GM21529 (cell line): ENCODE results near the gene PRR15L.
"Not testable (repeated sequence)": the region's sequence is repeated elsewhere in the genome, so short reads cannot be mapped to it uniquely, and the experiment has no call there.

Source experiments
- ATAC-seq: cut with Tn5 transposase; IDR thresholded peaks from one replicate; pipeline ENCODE4 v1.9.1; 2021; ENCODE audit not compliant: unreplicated experiment

PRR15L gene, protein sequence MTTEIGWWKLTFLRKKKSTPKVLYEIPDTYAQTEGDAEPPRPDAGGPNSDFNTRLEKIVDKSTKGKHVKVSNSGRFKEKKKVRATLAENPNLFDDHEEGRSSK

DNA sequence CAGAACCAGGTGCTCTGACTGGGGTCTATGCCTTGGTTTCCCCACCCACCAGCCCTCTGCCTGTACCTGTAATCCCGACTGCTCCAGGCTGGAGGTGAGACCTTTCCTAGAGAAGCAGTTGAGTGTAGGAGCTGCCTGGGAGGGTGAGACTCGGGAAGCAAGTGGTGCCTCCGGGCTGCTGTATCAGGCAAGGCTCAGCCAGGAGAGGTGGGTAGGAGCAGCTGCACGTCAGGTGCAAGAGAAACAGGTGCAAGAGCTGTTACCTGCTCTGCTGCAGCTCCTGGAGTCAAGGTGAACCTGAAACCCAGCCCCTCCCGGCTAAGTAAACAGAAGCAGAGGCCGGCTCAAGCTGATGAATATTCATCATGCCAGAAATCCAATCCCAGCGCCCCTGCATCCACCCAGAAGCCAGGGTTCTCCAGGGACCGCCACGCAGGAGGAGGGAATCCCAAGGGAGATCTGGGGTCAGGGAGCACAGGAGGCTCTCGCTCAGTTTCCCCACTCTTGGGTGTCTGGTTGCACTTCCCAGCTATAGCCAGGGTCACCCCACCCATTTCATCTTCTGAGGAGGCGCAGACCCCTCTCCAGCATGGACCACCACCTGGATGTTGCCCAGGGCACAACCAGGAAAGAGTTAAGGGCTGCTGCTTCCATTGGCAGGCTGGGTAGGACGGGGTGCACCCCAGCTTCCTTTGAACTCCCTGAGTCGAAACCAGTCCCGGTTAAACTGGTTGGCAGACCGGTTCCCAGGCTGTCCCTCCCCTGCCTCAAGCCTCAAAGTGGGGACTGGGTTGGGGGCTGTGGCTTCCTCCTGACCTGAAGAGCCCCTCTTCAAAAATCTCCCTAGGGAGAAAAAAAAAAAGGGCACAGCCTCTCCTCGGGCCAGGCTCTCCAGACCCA is at the start of gene PRR15L:
Gene PRR15L (minus strand): TSS at position 293 of the 900 bp plus-strand sequence. CDS start 4,649 bp downstream, outside the sequence.
- ATAC-seq, result no peak

DNA sequence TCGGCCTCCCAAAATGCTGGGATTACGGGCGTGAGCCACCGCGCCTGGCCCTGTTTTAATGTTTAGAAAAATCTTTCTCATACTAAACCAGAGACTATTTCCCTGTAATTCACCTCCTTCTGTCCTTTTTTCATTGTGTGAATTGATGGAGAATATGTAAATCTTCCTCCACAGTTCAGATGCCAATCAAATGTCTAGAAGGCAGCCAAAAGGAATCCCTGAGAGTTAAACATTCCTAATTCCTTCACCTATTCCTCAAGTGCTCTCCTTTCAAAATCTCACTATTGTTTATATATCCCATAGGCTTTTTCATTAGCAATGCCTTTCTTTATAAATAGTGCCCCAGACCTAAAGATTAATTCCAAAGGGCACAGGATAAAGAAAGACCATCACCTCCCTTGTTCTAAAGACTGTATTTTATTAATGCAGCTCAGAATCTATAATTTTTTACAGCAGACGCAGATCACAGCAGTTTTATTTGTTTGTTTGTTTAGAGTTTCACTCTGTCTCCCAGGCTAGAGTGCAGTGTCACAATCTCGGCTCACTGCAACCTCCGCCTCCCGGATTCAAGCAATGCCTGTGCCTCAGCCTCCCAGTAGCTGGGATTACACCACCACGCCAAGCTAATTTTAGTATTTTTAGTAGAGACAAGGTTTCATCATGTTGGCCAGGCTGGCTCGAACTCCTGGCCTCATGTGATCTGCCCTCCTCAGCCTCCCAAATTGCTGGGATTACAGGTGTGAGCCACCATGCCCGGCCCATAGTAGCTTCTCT is 49.4 kb upstream of the PRR15L start:
- no peak for ATAC-seq

DNA sequence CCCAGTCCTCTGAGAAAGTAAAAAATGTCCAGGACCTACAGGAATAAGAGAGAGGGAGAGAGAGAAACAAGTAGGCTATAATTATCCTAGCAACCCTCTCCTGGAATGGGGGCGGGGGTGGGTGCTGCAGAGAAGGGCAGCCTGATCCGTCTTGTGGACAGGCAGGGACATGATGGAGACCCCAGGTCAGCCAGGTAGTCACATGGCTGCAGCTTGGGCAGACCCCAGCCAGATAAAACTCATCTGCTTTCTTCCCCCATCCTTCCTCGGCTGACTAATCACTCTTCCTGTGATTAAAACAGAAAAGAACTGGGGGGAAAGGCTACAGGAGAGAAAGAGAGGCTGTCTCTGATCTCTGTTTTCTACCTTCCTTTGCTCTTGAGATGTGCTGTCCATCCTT is 47.3 kb upstream of the PRR15L start:
- ATAC-seq, result no peak

DNA sequence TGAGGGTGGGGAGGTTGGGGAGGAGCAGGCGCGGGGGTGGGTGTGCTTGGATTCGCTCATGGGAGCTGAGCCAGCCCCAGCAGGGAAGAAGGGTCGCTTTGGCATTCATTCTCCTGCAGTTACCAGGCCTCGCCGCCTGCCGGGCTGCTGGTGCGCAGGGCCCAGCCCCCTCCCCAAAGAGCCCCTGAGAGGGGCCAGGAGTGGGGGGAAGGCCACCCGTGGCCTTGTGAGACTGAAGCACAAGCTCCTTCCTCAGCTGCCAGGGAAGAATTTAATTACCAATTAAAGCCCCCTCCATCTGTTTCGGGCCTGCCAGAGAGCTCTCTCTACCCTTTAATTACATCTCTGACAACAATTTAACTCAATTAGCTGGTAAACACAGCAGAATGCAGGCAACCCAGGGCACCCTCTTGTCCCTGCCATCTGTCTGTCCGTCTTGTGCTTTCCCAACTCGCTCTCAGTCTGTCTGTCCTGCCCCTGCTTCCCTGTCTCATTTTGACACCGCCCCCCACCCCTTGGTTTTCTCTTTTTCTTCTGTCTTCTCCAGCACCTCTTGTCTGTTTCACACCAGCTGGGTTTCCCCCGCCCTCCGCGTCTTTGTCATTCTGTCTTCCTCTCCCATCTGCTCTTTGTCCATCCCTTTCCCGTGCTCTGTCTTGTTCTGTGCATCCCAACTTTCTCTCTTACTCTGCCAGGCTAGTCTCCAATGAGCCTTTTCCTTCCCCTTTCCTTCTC is 45.9 kb upstream of the PRR15L start:
- no peak for ATAC-seq

DNA sequence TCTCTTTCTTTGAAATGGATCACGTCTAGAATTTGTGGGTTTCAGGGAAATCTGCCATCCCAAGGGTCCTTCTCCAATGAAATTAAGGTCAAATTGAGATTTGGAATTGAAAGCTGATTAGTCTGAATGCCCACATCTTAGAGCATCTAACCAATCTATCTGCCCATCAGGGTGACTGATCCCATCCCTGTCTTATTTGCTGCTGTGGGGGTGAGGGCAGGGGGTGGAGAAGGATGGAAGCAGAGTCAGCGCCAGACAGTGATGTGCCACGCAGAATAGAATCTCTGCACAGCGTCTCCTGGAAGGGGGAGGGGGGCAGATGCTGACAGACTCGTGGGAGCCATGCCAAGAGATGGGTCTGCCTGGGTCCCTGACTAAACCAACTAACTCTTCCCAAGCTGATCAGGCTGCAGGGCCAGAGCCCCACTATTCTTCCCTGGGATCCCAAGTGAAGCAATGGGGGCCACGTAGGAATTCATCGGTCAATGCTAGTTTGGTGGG is 45.3 kb upstream of the PRR15L start:
- ATAC-seq, result no peak

DNA sequence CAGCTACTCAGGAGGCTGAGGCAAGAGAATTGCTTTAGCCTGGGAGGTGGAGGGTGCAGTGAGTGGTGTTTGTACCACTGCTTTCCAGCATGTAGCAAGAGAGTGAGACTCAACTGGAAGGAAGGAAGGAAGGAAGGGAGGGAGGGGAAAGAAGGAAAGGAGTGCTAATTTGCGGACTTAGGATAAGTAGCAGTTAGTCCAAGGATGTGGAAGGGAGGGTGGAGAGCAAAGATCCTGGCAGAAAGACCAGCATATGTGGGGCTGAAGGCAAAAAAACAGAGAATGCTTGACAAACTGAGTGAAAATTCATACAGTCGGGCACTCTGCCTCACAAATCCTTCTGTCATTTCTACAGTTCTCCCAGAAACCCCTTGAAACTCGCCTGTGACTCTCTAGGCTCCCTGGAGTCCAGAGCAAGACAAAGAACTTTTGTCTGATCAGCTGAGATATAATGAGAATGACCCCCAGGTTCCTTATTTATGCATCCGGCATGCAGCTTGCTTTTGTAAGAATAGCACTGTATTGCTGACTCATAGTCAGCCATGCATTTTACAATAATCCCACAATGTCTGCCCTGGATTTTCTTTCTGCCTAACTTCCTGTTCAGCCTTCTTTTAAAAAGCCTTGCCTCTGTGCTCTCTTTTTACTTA is 44.7 kb upstream of the PRR15L start:
- no peak for ATAC-seq

DNA sequence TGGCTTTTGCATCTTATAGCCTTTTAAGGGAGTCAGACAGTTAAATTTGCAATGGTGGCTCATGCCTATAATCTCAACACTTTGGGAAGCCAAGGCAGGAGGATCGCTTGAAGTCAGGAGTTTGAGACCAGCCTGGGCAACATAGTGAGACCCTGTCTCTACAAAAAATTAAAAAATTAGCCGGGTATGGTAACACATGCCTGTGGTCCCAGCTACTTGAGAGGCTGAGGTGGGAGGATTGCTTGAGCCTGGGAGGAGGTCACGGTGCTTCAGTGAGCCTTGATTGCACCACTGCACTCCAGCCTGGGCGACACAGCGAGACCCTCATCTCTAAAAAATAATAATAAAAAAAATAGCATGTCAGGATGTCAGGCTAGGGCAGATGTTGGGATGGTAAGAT is 44.0 kb upstream of the PRR15L start:
- not testable (repeated sequence) for ATAC-seq

DNA sequence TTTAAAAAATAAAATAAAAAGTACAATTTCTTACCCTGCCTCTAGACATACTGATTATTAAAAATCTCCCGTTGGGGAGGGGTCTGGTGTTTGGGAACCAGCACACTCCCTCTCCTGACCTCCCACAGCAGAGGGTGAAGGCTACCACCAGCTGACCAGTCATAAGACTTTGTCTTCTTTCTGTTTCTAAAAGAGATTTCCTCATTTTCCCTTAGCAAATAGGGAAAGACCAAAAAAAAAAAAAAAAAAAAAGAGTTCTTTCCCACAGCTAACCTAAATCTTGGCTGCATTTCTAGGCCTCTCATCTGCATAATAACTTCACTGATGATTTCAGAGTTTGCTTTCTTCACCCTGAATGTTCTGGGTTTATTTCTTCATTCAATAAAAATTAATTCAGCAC is 43.5 kb upstream of the PRR15L start:
- ATAC-seq, result no peak

DNA sequence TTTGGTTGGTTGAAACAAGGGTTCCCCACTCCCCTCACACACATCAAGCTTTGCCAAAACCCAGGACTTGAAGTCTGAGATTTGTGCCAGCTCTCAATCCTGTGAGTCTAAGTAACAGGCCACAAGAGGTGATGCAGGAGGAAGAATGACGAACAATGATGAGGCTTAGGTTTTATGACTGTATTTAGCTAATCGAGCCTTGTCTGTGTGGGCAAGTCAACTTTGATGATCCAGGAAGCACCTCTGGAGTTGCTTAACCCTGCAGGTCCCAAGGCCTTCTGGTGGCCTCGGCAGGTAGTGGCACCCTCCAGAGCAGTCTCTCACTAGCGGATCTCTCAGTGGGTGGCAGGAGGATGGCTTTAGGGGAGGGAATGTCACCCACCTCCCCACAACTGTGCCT is 41.9 kb upstream of the PRR15L start:
- no peak for ATAC-seq

DNA sequence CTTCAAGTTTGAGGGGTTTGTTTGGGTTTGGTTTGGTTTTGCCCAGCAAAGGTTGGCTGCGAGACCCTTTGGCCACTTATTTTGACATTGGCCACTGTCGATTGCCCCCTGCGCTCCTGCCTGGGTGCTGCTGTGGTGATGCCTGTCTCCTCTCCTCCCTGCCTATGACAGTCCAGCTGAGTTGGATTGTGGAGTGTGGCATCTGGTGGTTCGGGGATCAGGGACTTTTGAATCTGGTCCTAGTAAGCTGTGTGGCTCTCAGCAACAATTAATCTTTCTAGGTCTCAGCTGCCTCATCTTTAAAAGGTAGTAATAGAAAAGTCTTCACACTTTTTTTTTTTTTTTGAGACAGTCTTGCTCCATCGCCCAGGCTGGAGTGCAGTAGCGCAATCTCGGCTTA is 40.4 kb upstream of the PRR15L start:
- ATAC-seq, result no peak

DNA sequence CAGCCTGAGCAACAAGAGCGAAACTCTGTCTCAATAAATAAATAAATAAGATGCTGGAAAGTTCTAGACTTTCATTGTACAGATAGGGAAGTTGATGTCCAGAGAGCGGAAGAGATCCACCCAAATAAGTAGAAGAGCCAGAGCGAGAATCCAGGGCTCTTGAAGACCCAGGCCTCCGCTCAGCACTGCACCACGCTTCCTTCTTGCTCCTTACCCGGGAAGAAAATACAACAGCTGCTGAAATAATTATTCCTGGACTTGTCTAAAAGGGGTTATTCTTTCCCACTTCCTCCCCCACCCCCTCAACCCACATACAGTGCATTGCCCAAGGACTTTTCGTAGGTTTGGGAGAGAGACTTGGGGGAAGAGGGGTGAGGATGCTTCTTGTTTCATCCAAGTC is 39.9 kb upstream of the PRR15L start:
- ATAC-seq, result no peak

DNA sequence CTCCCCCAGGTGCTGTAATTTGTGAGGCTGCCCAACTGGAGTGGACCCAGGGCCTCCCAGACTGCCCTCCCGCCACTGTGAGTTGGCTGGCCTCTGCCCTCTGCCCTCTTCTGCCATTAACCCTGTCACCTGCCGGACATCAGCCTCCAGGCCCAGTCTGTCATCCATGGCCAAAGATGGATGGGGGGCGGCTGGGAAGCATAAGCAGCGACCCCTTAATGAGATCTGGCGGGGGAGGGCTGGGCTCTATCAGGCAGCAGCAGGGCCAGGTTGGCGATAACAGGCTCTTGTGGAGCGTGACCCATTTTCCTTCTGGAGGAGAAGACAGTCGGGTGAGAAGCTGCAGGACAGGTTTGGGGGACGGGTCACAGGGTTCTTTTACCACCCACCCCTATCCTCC is 38.5 kb upstream of the PRR15L start:
- ATAC-seq, result no peak

DNA sequence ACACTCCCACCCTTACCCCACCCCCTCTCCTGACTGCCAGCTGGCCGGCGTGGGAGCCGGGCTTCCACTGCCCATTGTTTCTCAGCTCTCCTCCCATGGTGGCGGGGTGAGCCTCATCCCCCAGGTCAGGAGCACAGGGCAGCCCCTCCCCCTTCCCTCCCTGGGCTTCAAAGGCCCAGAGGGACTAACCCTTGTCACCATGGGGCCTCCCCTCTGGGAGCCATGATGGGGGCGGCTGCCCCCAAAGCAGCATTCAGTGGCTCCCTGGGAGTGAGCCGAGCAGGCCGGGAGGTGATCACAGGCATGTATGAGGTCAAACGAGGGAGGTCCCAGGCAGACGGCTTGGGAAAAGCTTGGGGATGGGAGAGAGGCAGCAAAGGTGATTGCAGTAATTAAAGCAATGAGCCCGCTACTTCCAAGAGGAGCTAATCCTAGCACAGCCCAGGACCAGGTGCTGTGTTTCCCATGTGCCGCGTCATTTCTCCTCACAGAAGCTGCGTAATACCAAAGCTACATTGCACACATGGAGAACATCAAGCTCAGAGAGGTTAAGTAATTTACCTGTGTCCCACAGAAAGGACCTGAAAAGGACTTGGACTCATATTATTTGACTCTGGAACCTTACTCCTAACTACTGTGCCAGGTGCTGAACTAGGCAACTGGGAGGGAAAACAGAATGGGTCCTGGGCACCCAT is 37.7 kb upstream of the PRR15L start:
- ATAC-seq, result no peak

DNA sequence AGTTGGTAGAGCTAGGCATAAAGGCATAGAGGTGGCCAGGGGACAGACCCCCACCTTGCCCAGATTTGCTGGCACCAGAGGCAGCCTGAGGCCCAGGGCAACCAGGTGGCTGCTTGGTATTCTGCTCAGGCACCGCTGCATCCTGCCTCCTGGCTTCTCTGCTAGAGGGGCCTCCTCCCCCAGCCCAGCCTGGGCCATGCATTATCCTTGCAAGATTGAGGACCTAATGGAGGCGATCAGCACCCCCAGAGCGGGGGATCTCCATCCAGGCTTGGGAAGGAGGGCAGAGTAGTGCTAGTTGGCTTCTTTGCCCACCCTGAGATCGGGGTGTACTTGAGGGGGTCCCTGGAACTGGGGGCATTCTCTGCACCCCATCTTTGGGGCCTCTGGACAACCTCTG is 37.0 kb upstream of the PRR15L start:
- no peak for ATAC-seq

DNA sequence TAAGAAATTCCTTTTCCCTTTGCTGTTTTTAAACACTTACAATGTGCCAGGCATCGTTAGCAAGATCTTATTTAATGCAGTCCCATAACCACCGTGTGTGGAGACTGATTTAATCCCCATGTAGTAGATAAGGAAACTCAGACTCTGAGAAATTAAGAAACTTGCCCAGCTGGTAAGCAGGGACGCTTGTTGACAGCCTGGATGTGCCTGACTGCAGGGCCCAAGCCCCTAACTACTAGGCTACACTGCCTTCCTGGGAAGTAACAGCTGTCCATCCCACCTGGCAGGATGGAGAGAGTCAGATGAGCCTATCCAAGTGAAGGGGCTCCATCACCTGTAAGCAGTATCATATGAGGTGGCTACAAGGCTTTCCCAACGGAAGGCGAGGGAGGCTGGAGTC is 36.3 kb upstream of the PRR15L start:
- ATAC-seq, result no peak

DNA sequence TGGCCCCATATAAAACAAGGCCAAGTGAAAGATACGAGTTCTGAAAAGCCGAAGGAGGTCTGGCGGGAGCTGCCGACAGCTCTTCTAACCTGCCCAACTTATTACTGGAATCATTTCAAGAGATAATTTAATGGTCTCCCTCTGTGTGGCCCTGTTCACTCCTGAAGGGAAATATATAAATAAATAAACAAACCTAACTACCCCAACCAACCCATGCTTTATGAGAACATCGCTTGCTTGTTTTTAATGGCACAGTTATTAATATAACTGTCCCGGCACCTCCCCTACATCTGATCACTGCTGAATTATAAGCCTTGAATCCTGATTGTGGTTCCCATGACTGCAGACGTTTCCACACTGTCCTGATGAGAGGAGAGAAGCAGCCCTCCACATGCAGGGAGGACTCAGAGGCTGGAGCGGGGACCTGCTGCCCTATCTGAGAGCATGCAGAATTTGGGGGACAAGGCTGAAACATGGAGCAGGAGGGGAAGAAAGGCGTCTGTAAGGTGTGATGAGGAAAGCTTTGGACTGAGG is 35.4 kb upstream of the PRR15L start:
- ATAC-seq, result no peak

DNA sequence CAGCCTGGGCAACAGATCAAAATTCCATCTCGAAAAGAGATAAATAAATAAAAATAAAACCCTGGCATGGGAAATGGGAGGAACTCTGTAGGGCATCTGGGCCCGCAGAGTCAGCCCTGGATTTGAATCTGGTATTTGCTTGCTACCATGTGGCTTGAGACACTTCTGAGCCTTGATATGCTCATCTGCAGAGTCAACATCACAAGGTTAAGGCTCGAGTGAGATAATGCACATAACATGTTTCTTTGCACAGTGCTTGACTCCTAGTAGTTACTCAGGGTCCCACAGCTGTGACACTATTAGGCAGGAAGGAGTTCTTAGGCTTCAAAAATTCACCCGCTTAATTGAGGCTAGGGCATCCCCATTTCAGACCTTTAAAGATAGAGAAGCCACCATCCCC is 34.5 kb upstream of the PRR15L start:
- ATAC-seq, result no peak

DNA sequence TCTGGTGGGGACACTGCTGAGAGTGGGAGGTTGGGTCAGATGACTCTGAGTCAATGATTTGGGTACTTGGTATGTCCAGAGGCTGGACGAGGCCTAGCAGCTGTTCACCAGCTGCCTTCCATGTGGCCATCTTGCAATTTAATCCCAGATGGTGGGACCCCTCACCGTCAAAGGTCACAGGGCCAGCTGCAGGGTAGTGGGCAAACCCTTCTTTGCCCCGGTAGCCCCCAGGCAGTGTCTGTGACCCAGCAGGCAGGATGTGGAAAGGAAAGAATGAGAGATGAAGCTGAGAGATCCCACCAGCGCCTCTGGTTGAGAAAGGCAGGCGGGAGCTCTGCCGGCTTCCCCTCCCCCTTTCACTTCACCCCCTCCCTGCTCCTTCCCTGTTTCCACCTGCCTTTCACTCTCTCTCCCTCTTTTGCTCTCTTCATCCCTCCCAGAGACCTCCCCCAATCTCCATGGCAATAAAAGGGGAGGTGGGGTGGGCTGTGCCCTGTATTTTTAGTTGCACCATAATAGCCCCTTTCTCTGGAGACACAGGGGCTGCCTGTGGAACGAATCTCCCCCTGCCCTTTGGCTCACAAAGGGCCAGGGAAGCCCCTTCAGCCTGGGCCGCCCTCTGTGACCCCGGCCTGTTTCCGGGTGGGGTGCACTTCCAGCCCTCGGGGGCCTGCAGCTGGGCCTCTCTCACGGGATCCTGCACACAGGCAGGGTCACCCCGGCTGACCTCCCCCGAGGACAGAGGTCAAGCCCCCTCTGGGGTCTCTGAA is 33.5 kb upstream of the PRR15L start:
- no peak for ATAC-seq

DNA sequence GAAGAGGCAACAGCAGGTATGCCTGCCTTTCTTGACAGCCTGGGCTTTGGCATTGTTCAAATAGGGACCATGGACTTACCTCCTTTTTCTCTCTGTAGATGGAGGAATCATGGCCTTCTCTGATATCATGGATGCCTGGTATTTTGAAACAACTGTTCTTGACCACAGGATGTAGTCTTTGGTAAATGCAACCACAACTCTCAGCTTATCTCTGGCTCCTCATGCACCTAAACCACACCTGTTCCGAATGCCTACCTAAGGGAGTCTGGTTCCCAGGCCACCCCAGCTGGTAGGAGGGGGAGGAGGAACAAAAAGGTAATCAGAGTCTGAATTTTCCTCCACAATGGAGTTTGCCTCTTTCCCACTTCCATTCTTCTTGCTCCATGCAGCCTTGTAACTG is 32.0 kb upstream of the PRR15L start:
- no peak for ATAC-seq
